Measurements from ENCODE around the gene GATA6.

The GATA6 gene

GRCh38 chr18:22149710-22150109, 19.7 kb upstream of the GATA6 start:
- in situ Hi-C loops (cut with HindIII; ENCODE audit: low pct_ligation_motif_present, low sequenced_read_pairs), result no loop called here
- Histone ChIP-seq H3K36me3 (replicated peaks) (no peaks in the 10 kb centered on the region), H3K27ac (no peak overlapping the region), H3K27me3 (replicated peaks) (peaks cover 12% of the 10 kb centered on the region), H3K4me3 (ENCODE audit: low read depth, low read length) (no peak overlapping the region)
- no peak for DNase-seq
- TF ChIP-seq CTCF (IDR thresholded peaks at IDR 0.05; ENCODE audit: low read depth, low read length, missing control alignments), result no peak

- Histone ChIP-seq H3K27me3 (replicated peaks) (peaks cover 15% of the 10 kb centered on the region), H3K4me3 (ENCODE audit: low read depth, low read length) (no peak overlapping the region), H3K27ac (no peak overlapping the region), H3K36me3 (replicated peaks) (no peaks in the 10 kb centered on the region)
- in situ Hi-C loops (cut with HindIII; ENCODE audit: low pct_ligation_motif_present, low sequenced_read_pairs), result no loop called here
- TF ChIP-seq CTCF (IDR thresholded peaks at IDR 0.05; ENCODE audit: low read depth, low read length, missing control alignments), result no peak
- DNase-seq, result no peak
Observed at GRCh38 chr18:22152093-22152492, 17.3 kb upstream of the GATA6 start.

- no peak overlapping the region for H3K4me3 ChIP-seq (ENCODE audit: low read depth, low read length)
- in situ Hi-C loops (cut with HindIII; ENCODE audit: low pct_ligation_motif_present, low sequenced_read_pairs), result no loop called here
- TF ChIP-seq CTCF (IDR thresholded peaks at IDR 0.05; ENCODE audit: low read depth, low read length, missing control alignments), result no peak
- H3K27ac ChIP-seq, result no peak overlapping the region
- peaks cover 10% of the 10 kb centered on the region for H3K27me3 ChIP-seq (replicated peaks)
- H3K36me3 ChIP-seq (replicated peaks), result no peaks in the 10 kb centered on the region
- DNase-seq, result no peak
Observed at GRCh38 chr18:22153428-22153827, 16.0 kb upstream of the GATA6 start.

- peaks cover 12% of the 10 kb centered on the region for H3K27me3 ChIP-seq (replicated peaks)
- DNase-seq, result no peak
- H3K27ac ChIP-seq, result no peak overlapping the region
- H3K36me3 ChIP-seq (replicated peaks), result no peaks in the 10 kb centered on the region
- no peak overlapping the region for H3K4me3 ChIP-seq (ENCODE audit: low read depth, low read length)
- no peak for TF ChIP-seq CTCF (IDR thresholded peaks at IDR 0.05; ENCODE audit: low read depth, low read length, missing control alignments)
- in situ Hi-C loops (cut with HindIII; ENCODE audit: low pct_ligation_motif_present, low sequenced_read_pairs), result no loop called here
Observed at GRCh38 chr18:22155584-22155983, 13.8 kb upstream of the GATA6 start.

GRCh38 chr18:22159014-22159413, 10.4 kb upstream of the GATA6 start:
- Histone ChIP-seq H3K36me3 (replicated peaks) (no peaks in the 10 kb centered on the region), H3K4me3 (ENCODE audit: low read depth, low read length) (no peak overlapping the region), H3K27me3 (replicated peaks) (peaks cover 35% of the 10 kb centered on the region), H3K27ac (no peak overlapping the region)
- in situ Hi-C loops (cut with HindIII; ENCODE audit: low pct_ligation_motif_present, low sequenced_read_pairs), result no loop called here
- no peak for DNase-seq
- no peak for TF ChIP-seq CTCF (IDR thresholded peaks at IDR 0.05; ENCODE audit: low read depth, low read length, missing control alignments)

GRCh38 chr18:22161090-22161489, 8.3 kb upstream of the GATA6 start:
- peaks cover 48% of the 10 kb centered on the region for H3K27me3 ChIP-seq (replicated peaks)
- no peaks in the 10 kb centered on the region for H3K36me3 ChIP-seq (replicated peaks)
- in situ Hi-C loops (cut with HindIII; ENCODE audit: low pct_ligation_motif_present, low sequenced_read_pairs), result no loop called here
- no peak overlapping the region for H3K27ac ChIP-seq
- no peak for DNase-seq
- H3K4me3 ChIP-seq (ENCODE audit: low read depth, low read length), result no peak overlapping the region
- TF ChIP-seq CTCF (IDR thresholded peaks at IDR 0.05; ENCODE audit: low read depth, low read length, missing control alignments), result no peak

All from brain microvascular endothelial cell (primary cell).